KBM-7 (cell line): ENCODE results near the gene CENPM.

ENCODE experiments used
- DNase-seq: peaks from one replicate; pipeline ENCODE4 v3.0.0-alpha.2; 2015
- in situ Hi-C: fragments of 300-500 bp; cut with MboI; formaldehyde crosslinking; loops from 2 replicates; pipeline ENCODE4 v1.14.3; 2020; ENCODE audit warnings: low sequenced_read_pairs, low pct_unique_long_range_greater_than_20kb, mixed read lengths

The CENPM gene

GRCh38 chr22:41904450-41905410, 42.2 kb downstream of the CENPM start:
- in situ Hi-C loops: no loop called here
- DNase-seq: no peak

DNA sequence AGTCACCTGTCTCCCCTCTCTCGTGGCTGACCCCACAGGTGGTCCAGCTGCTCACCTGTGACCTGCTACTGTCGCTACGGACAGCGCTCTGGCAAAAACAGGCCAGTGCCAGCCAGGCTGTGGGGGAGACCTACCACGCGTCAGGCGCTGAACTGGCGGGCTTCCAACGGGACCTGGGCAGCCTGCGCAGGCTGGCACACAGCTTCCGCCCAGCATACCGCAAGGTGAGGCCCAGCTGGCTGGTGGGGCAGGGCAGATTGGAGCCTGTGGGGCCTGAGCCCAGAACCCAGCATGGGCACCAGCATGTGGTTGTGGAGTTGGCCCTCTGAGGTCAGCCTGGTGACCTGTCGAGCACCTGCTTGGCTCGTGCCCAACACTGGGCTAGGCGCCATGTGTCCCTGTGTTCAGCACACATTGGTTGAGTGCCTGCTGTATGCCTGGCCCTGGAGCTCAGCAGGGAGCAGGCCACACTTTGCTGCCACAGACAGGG, 44.0 kb downstream of the CENPM start:
- in situ Hi-C loops: no loop called here
- DNase-seq: no peak

DNA sequence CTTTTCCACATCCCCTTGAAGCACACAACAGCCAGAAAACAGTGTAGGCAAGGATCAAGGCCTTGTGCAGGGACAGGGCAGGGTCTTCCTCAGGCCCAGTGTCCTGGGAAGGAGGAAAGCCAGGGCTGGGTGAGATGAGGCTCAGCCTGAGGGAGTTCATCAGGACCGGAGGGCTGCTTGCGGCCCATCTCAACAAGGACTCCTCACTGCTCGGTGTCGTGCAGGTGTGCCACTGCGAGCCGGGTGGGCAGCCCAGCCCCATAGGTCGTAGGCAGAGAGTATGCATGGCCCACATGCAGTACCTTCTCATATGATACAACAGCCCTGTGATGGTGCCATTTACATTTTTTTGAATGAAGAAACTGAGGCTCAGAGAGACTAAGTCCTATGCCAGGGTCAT, 44.9 kb downstream of the CENPM start:
- DNase-seq: no peak

DNA sequence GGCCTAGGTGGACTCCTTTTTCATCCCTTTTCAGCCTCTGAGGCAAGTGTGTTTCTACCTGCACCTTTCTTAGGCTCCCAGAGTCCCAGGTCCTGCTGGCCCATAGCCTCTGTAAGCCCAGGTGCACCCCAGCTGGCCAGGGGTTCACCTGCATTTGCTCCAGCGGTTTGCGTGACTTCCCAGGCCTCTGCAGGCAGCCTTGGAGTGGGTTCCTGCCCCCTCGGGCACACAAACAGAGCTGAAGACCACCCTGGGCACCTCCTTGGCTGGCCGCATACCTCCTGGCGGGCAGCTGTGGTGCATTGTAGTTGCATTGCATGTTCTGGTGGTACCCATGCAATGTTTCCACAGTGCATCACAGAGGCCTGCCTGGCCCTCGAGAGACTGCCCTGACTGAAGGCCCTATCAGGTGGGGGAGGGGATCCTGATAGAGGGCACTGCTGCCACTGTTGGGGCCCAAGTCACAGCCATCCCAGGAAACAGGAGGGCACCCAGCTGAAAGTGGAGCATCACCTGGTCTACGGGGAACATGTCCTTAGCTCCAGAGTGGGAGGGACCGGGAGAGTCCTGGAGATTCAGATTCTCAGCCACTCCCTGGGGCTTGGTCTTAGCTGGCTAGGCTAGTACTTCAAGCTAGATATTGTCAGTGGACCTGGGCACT, 46.2 kb downstream of the CENPM start:
- DNase-seq: no peak
- in situ Hi-C loops: no loop called here

More for the DNA sequence above, 44.9 kb downstream of the CENPM start:
- in situ Hi-C loops: no loop called here

- in situ Hi-C loops: no loop called here
- DNase-seq: no peak
These were observed 46.8 kb downstream of the CENPM start for GRCh38 chr22:41899992-41900651.

DNA sequence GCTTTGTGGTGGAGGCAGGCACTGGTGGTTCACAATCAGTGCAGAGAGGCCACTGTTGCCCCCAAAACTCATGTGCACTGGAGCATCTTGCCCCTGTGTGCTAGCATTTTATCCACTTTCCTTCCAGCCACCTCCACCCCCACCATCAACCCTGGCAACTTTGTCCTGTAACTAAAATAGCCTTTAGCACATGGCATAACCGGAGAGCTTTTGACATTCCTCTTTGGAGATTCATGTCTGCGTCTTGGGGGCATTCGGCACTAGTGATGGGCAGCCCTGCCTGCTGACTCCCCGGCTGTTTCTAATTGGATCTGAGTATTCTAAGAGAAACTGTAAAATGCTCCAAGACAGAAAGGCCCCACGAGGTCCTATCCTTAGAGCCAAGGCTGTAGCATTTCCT, 47.8 kb downstream of the CENPM start:
- in situ Hi-C loops: no loop called here
- no peak for DNase-seq

DNA sequence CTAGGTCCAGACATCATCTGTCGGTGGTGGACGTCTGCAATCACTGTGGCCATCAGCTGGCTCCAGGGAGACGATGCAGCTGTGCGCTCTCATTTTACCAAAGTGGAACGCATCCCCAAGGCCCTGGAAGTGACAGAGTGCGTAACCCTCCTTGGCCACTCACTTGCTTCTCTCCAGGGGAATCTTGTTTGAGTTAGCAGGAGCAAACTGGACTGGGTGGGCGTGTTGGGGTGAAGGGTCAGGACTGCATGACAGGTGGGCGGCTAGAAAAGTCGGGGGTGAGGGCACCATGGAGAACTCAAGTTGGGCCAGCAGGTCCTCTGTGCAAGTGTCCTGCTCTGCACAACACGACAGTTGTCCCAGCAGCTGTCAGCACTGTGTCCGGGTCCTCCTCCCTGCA, 48.3 kb downstream of the CENPM start:
- in situ Hi-C loops: no loop called here

GRCh38 chr22:41893591-41894375, 53.2 kb downstream of the CENPM start:
- no peak for DNase-seq
- in situ Hi-C loops: no loop called here

More for the DNA sequence above, 48.3 kb downstream of the CENPM start:
- no peak for DNase-seq

DNA sequence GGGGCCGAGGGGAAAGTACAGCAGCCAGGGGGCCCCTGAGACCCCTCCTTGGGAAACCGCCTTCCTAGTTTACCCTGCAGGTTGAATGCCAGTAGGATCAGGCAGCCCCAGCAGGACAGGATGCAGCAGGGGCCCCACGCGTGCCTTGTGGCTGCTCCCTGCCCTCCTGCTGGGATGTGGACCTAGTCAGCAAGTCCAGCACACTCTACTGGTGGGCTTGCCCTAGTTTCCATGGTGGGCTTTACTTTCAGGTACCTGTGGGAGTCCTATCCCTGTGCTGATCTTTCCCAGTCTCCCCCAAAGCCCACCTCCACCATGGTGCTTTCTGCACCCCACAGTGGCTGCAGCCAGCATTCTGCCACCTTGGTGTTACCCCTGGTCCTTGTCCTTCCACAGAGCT, 54.2 kb downstream of the CENPM start:
- in situ Hi-C loops: no loop called here
- no peak for DNase-seq

GRCh38 chr22:41891407-41891806, 55.5 kb downstream of the CENPM start:
- in situ Hi-C loops: no loop called here
- DNase-seq: no peak
